GM12872 (cell line): ENCODE results near the gene PPP2R1B.

Experiments
- TF ChIP-seq, protein P1 (sequence below): IDR thresholded peaks from 3 replicates; pipeline ENCODE4 v1.5.1; 2011; ENCODE audit warnings: low read depth, mild to moderate bottlenecking, low read length, moderate library complexity; ENCODE audit not compliant: insufficient read depth

The PPP2R1B gene

DNA sequence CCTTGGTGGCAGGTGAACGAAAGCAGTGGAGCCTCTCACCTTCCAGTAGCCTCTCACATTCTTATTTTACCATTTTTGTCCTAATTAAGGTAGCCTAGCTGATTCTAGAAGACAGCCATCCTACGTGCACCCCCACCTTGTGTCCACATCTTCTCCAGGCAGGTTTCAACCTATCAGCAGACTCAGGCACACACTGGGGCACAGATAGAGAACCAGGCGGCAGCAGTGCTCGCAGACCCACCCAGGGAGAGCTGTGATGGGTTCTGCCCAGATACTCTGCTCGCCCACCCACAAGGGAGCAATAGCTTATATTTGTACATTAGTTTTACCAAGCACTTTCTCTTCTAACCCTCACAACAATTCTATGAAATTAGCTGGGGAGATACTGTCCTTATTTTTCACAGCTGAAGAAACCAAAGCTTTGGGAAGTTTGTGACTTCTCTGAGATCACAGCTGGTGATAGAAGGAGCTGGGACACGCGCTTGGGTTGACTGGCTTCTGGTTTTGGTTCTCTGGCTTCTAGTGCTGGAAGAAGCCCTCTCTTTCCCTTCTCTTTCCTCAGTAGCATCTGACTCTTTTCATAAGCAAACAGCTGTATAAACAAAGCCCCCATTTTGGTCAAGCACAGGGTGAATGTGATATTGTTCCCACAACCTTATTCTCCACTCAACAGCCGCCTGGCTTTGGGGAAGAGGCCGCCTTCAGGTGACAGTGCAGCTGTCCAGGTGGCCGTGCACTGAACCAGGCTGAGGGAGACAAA is 36.9 kb downstream of the PPP2R1B start:
- TF ChIP-seq, protein P1, sequence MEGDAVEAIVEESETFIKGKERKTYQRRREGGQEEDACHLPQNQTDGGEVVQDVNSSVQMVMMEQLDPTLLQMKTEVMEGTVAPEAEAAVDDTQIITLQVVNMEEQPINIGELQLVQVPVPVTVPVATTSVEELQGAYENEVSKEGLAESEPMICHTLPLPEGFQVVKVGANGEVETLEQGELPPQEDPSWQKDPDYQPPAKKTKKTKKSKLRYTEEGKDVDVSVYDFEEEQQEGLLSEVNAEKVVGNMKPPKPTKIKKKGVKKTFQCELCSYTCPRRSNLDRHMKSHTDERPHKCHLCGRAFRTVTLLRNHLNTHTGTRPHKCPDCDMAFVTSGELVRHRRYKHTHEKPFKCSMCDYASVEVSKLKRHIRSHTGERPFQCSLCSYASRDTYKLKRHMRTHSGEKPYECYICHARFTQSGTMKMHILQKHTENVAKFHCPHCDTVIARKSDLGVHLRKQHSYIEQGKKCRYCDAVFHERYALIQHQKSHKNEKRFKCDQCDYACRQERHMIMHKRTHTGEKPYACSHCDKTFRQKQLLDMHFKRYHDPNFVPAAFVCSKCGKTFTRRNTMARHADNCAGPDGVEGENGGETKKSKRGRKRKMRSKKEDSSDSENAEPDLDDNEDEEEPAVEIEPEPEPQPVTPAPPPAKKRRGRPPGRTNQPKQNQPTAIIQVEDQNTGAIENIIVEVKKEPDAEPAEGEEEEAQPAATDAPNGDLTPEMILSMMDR, result no peak

DNA sequence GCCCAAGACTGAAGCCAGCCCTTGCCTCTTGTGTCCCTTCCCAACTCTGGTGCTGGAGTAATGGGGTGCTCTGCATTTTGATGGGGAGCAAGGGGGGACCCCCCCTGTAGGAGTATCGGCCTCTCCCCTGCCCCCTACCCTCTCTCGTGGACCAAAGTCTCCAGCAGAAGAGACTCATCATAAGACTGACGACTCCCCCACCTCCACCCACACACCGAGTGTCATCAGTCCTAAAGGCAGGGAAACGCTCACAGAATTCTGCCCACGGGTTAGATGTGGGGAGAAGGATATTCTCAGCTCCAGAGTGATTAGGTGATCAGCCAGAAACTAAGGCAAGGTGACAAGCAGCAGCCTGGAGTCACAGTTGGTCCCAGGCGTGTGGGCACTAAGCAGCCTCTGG is 38.8 kb downstream of the PPP2R1B start:
- TF ChIP-seq, protein P1, result no peak

DNA sequence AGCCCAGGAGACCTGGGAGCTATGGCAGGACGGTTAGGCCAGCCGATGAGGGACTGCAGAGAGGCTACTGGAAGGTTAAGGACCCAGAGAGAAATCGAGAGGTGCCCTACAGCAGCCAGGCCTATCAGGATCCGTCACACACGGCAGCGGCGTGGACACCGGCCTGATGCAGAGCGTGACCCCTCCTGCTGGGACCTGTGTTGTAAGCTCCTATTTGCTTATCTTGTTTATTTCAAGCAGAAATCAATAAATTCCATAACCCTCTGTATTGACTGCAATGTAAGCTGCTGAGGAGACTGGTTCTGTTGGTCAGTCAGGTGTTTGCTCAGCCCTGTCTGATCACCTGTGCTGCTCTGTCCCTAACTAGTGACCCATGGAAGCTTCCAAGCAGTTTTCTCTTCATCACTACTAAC is 39.9 kb downstream of the PPP2R1B start:
- TF ChIP-seq, protein P1, result no peak

DNA sequence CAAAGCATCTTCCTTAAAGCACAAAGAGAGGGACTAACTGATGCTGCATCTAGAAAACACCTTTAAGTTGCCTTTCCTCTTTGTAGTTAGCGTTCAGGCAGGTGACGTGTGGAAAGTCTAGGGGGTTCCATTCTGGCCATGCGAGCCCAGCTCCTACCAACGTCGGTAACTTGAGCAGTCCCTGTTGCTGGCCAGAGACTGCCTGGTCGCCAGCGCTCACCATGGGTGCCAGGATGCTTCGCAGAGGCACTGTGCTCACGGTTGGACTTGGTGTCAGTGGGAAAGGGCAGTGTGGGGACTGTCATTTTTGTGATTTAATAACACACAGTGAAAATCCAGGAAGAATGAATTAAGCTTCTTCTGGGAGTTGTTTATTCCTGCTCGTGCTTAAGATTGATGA is 40.6 kb downstream of the PPP2R1B start:
- TF ChIP-seq, protein P1, result no peak

DNA sequence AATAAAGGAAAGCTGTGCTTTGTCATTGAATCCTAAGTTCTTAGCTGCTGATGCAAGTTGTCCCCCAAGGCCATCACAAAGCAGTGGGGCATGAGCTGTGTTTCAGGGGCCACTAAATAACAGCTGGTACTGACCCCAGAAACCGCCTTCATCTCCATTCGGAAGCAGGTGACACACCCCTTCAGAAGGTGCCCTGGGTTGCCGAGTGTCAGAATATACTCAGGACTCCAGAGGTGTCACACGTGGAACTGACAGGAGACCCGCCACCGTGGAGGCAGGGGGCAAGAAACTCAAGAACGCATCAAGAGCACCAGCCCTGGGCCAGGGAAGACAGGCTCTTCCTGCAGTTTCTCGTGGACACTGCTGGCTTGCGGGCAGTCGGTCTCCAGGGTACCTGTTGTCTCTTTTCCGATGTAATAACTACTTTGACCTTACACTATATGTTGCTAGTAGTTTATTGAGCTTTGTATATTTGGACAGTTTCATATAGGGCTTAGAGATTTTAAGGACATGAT is 41.5 kb downstream of the PPP2R1B start:
- TF ChIP-seq, protein P1, result no peak

DNA sequence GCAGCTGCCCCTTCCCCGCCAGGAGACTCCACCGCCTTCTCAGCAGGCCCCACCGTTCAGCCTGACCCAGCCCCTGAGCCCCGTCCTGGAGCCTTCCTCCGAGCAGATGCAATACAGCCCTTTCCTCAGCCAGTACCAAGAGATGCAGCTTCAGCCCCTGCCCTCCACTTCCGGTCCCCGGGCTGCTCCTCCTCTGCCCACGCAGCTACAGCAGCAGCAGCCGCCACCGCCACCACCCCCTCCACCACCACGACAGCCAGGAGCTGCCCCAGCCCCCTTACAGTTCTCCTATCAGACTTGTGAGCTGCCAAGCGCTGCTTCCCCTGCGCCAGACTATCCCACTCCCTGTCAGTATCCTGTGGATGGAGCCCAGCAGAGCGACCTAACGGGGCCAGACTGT is 42.6 kb downstream of the PPP2R1B start:
- TF ChIP-seq, protein P1, result no peak

DNA sequence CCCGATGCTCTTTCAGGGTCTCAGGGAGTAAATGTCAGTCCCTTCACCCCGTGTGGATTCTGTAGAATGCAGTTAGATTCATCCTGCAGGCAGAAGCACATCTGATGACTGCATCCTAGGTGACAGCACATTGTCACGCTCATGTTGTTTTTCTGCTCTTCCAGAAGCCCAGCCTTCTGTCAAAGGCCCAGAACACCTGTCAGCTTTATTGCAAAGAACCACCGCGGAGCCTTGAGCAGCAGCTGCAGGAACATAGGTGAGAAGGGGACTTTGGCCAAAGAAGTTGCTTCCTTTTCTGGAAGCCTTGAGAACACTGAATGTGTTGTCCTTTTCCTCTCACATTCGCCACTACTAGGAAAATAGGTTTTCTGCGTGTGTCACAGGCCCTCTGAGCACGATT is 43.7 kb downstream of the PPP2R1B start:
- TF ChIP-seq, protein P1, result no peak
